PFSK-1 (cell line): ENCODE results near the gene POLR3A.

Experiments used
- FOXP2 ChIP-seq: optimal IDR thresholded peaks from 2 replicates; pipeline ENCODE3; 2011; ENCODE audit warnings: borderline replicate concordance, control low read depth, inconsistent platforms; ENCODE audit not compliant: insufficient read depth; ENCODE audit errors: extremely low read length, extremely low read depth
- POLR2AphosphoS5 ChIP-seq: IDR thresholded peaks from 2 replicates; pipeline ENCODE4 v1.6.1; 2012; ENCODE audit warnings: low read depth, mild to moderate bottlenecking, control low read depth, low read length, moderate library complexity
- REST ChIP-seq, 2 experiments: IDR thresholded peaks; 2 replicates each; pipeline versions ENCODE4 v1.6.1 to v1.8.0; 2011 to 2012; ENCODE audit warnings: low read depth in 2 of 2, low read length in 2 of 2, control low read depth in 1 of 2, inconsistent platforms in 1 of 2, mild to moderate bottlenecking in 1 of 2, moderate library complexity in 1 of 2; ENCODE audit not compliant: insufficient read depth in 1 of 2
- SIN3A ChIP-seq: IDR thresholded peaks from 2 replicates; pipeline ENCODE4 v1.6.1; 2012; ENCODE audit warnings: mild to moderate bottlenecking, low read length, moderate library complexity, borderline replicate concordance; ENCODE audit not compliant: insufficient read depth
- TAF1 ChIP-seq: IDR thresholded peaks from 2 replicates; pipeline ENCODE4 v1.6.1; 2012; ENCODE audit warnings: low read length, control low read depth, borderline replicate concordance; ENCODE audit not compliant: insufficient read depth

Gene POLR3A

GRCh38 chr10:78010278-78010677, 19.0 kb downstream of the POLR3A start:
- TF ChIP-seq POLR2AphosphoS5 (no peak), SIN3A (no peak), TAF1 (no peak), FOXP2 (no peak), REST (IDR thresholded peaks at IDR 0.05; ENCODE audit: insufficient read depth in 1 of 2, low read depth in 2 of 2, low read length in 2 of 2) (no peak)

- TF ChIP-seq POLR2AphosphoS5 = no peak
- TF ChIP-seq REST (IDR thresholded peaks at IDR 0.05; ENCODE audit: insufficient read depth in 1 of 2, low read depth in 2 of 2, low read length in 2 of 2) = no peak
- no peak for TF ChIP-seq TAF1
- no peak for TF ChIP-seq SIN3A
- no peak for TF ChIP-seq FOXP2
These were observed 19.7 kb downstream of the POLR3A start for GRCh38 chr10:78009662-78010061.

DNA sequence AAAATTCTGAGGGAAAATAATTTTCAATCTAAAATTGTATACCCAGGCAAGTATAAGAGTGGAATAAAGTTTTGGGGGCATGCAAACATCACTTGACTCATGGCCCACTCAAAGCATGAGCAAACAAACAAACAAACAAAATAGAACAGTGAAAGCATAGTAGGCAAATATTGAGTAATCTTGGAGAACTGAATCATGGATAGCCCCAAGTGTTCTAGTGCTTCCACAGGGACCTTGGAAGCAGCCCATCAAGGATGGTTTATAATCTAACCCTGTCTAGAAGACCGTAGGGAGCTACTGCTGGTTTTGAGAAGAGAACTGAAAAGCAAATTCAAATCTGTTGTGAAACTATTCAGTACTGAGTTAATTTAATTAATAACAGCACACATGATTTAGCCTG, 22.1 kb downstream of the POLR3A start:
- TF ChIP-seq TAF1 (no peak), FOXP2 (no peak), REST (IDR thresholded peaks at IDR 0.05; ENCODE audit: insufficient read depth in 1 of 2, low read depth in 2 of 2, low read length in 2 of 2) (no peak), POLR2AphosphoS5 (no peak), SIN3A (no peak)

- TF ChIP-seq POLR2AphosphoS5 (no peak), SIN3A (no peak), REST (IDR thresholded peaks at IDR 0.05; ENCODE audit: insufficient read depth in 1 of 2, low read depth in 2 of 2, low read length in 2 of 2) (no peak), TAF1 (no peak), FOXP2 (no peak)
These were observed 24.9 kb downstream of the POLR3A start for GRCh38 chr10:78004215-78005026.
